Measurements from ENCODE around the gene SLC30A10. TPM values are rescaled to one million over a fixed set of nuclear protein-coding genes. Genes with fewer than 3 reads are reported as not detected.

The SLC30A10 gene
- total and polyA plus RNA-seq, 10 of the 15 experiments (the other 5 are each of a cell fraction or from before 2014, with no cell fraction given) = not detected

GRCh38 chr1:219917851-219918466, 10.4 kb downstream of the SLC30A10 start (continued):
- TF ChIP-seq HDAC2 (IDR thresholded peaks at IDR 0.05) (no peak), ZNF207 (IDR thresholded peaks at IDR 0.05; ENCODE audit: borderline replicate concordance) (no peak), TAF1 (IDR thresholded peaks at IDR 0.05; ENCODE audit: borderline replicate concordance, low read depth, low read length) (no peak), SUPT20H (IDR thresholded peaks at IDR 0.05; ENCODE audit: borderline replicate concordance, control insufficient read depth, low read depth, low read length) (no peak), CBX5 (IDR thresholded peaks at IDR 0.05; ENCODE audit: low read depth) (no peak)

GRCh38 chr1:219917281-219917680, 11.1 kb downstream of the SLC30A10 start:
- H3K4me3 ChIP-seq = no peak overlapping the region
- FAIRE-seq = no peak
- H4K20me1 ChIP-seq (ENCODE audit: control insufficient read depth, insufficient read depth) = no peaks in the 10 kb centered on the region
- H2AFZ ChIP-seq (ENCODE audit: control insufficient read depth, low read depth, low read length) = no peak overlapping the region
- TF ChIP-seq RUNX3 (IDR thresholded peaks at IDR 0.05; ENCODE audit: low read length) = no peak
- TF ChIP-seq ATF2 (IDR thresholded peaks at IDR 0.05; ENCODE audit: low read length) = no peak
- no peak for TF ChIP-seq PKNOX1 (IDR thresholded peaks at IDR 0.05)
- TF ChIP-seq SMAD1 (IDR thresholded peaks at IDR 0.05; ENCODE audit: low read depth, partially characterized antibody) = no peak
- TF ChIP-seq STAT1 (conservative IDR thresholded peaks at IDR 0.05) = no peak
- no peak for TF ChIP-seq NFYA (IDR thresholded peaks at IDR 0.05; ENCODE audit: borderline replicate concordance, low read depth, low read length)
- no peak for TF ChIP-seq ZZZ3 (IDR thresholded peaks at IDR 0.05; ENCODE audit: control insufficient read depth, insufficient read length, low read depth)
- TF ChIP-seq MAX (IDR thresholded peaks at IDR 0.05; ENCODE audit: low read depth, low read length) = no peak
- no peak for TF ChIP-seq ZBTB40 (IDR thresholded peaks at IDR 0.05; ENCODE audit: borderline replicate concordance)
- TF ChIP-seq IRF3 (IDR thresholded peaks at IDR 0.05) = no peak
- no peak for TF ChIP-seq POLR2A (IDR thresholded peaks at IDR 0.05; ENCODE audit: low read depth, low read length)
- DNase-seq (ENCODE audit: low read depth, low spot score) = no peak
- H3K27me3 ChIP-seq (replicated peaks in 1 of 2; ENCODE audit: control insufficient read depth in 2 of 2, insufficient read depth in 2 of 2, low read length in 1 of 2) = no peaks in the 10 kb centered on the region; a peak in 1 of 4 replicates
- RAD21 ChIA-PET (ENCODE audit: unreplicated experiment) = no interaction called here
- H3K79me2 ChIP-seq (ENCODE audit: control insufficient read depth, insufficient read depth, low read length) = no peaks in the 10 kb centered on the region
- ATAC-seq = no peak
- 100% methylated on average over 1 of the region's 1 CpG for WGBS (ENCODE audit: insufficient coverage, insufficient replicate concordance, low lambda C conversion rate, missing lambda C conversion rate)
- no peaks in the 10 kb centered on the region for H3K9me3 ChIP-seq (replicated peaks; ENCODE audit: control insufficient read depth, insufficient read depth, low read length)
- SMC1A ChIA-PET (ENCODE audit: uncharacterized antibody, unreplicated experiment) = interaction anchor here (0.7 kb wide), 2 partner anchors 8 to 1398 kb away, joined by 3 read pairs; no protein-coding TSS in a partner anchor
- POLR2A ChIA-PET = no interaction called here
- no TSS peak for BruUV-seq (replicated peaks)
- no peaks in the 10 kb centered on the region for H3K36me3 ChIP-seq (ENCODE audit: control insufficient read depth in 2 of 2, insufficient read depth in 2 of 2, low read length in 1 of 2)
- H3K4me2 ChIP-seq (ENCODE audit: control insufficient read depth, insufficient read depth) = no peak overlapping the region
- in situ Hi-C loops (cut with MboI) (no loop called here), intact Hi-C loops (cut with micrococcal nuclease; ENCODE audit: unreplicated experiment) (no loop called here)
- H3K9ac ChIP-seq (ENCODE audit: control insufficient read depth, insufficient read depth, low read length) = no peak overlapping the region
- H3K4me1 ChIP-seq (ENCODE audit: control insufficient read depth, insufficient read depth, low read length) = no peaks in the 10 kb centered on the region
- CTCF ChIA-PET = no interaction called here
- H3K27ac ChIP-seq (ENCODE audit: control insufficient read depth, insufficient read depth) = no peak overlapping the region
